A549 (cell line): ENCODE measurements around the gene IFT74. TPM values are rescaled to one million over a fixed set of nuclear protein-coding genes. Genes with fewer than 3 reads are reported as not detected.

Experiments used
- ATAC-seq, 2 experiments: fragments of 200-7000 bp in 1 of 2; fragments of >200 bp in 1 of 2; cut with Nextera tagmentation in 1 of 2; cut with Tn5 transposase in 1 of 2; 3 replicates each; pipeline versions ENCODE4 v1.8.0 to v1.9.1; 2018 to 2020; ENCODE audit warnings: mild to moderate bottlenecking in 1 of 2, moderate library complexity in 1 of 2
- CTCF ChIA-PET: fragments of 300-600 bp; sonication (Branson Sonifier 250); formaldehyde crosslinking; extraction: SDS; loops from one replicate; lab custom pipeline; 2021; ENCODE audit warnings: antibody characterized with exemption, inconsistent platforms; lab: Yijun Ruan, JAX
- POLR2A ChIA-PET: fragments of 350-600 bp; formaldehyde crosslinking; extraction: SDS; loops from one replicate; lab custom pipeline; 2021; ENCODE audit warnings: antibody characterized with exemption, inconsistent platforms; lab: Yijun Ruan, JAX
- DNase-seq, 2 experiments: peaks; one replicate each; pipeline versions ENCODE4 v3.0.0 to v3.0.0-alpha.2; 2011 to 2016; ENCODE audit warnings: low read depth in 1 of 2, low spot score in 1 of 2
- FAIRE-seq: peaks from 2 replicates; lab custom pipeline; 2011; peaks lifted over from hg19 to GRCh38; lab: Jason Lieb, UNC
- H3K27ac ChIP-seq, 2 experiments: fragments of >200 bp; sonication (Bioruptor Twin); formaldehyde crosslinking; 3 replicates each; pipeline ENCODE4 v1.5.1; 2016 to 2017
- H3K4me1 ChIP-seq: fragments of >200 bp; sonication (Bioruptor Twin); formaldehyde crosslinking; 3 replicates; pipeline ENCODE4 v1.6.1; 2016
- H3K4me2 ChIP-seq: fragments of >200 bp; sonication (Bioruptor Twin); formaldehyde crosslinking; 3 replicates; pipeline ENCODE4 v1.6.1; 2016
- H3K4me3 ChIP-seq: fragments of >200 bp; sonication (Bioruptor Twin); formaldehyde crosslinking; 3 replicates; pipeline ENCODE4 v1.5.1; 2016
- H3K9me3 ChIP-seq: fragments of >200 bp; sonication (Bioruptor Twin); formaldehyde crosslinking; 3 replicates; pipeline ENCODE4 v1.6.1; 2016
- BHLHE40 ChIP-seq: IDR thresholded peaks from 2 replicates; pipeline ENCODE4 v1.6.1; 2012; ENCODE audit warnings: low read depth, low read length, inconsistent platforms
- CBX2 ChIP-seq: fragments of 200-600 bp; sonication (generic); IDR thresholded peaks from 2 replicates; pipeline ENCODE4 v1.6.1; 2016; ENCODE audit warnings: low read depth, mild to moderate bottlenecking, borderline replicate concordance
- CHD2 ChIP-seq: fragments of 150-350 bp; IDR thresholded peaks from 2 replicates; pipeline ENCODE4 v1.6.1; 2014; ENCODE audit warnings: low read length; ENCODE audit not compliant: partially characterized antibody
- EHF ChIP-seq: fragments of 250-450 bp; sonication (Bioruptor Pico); IDR thresholded peaks from 2 replicates; pipeline ENCODE4 v1.5.0; 2020; ENCODE audit warnings: mild to moderate bottlenecking
- EHMT2 ChIP-seq: fragments of 200-600 bp; sonication (generic); IDR thresholded peaks from 2 replicates; pipeline ENCODE4 v1.6.1; 2016; ENCODE audit warnings: antibody characterized with exemption, low read depth, mild to moderate bottlenecking, moderate library complexity
- EP300 ChIP-seq, 2 experiments: fragments of >200 bp; sonication (Bioruptor Twin); formaldehyde crosslinking; IDR thresholded peaks; 2 replicates in 1 of 2; 3 replicates in 1 of 2; pipeline ENCODE4 v1.6.1; 2016 to 2017
- GATA3 ChIP-seq: IDR thresholded peaks from 2 replicates; pipeline ENCODE4 v1.6.1; 2012; ENCODE audit warnings: borderline replicate concordance
- HOXB5 ChIP-seq: fragments of 250-450 bp; sonication (Bioruptor Pico); IDR thresholded peaks from 2 replicates; pipeline ENCODE4 v1.5.0; 2020; ENCODE audit warnings: mild to moderate bottlenecking, moderate library complexity
- JUN ChIP-seq, 2 experiments: fragments of >200 bp; sonication (Bioruptor Twin); formaldehyde crosslinking; IDR thresholded peaks; 2 replicates in 1 of 2; 3 replicates in 1 of 2; pipeline ENCODE4 v1.6.1; 2016 to 2017
- JUNB ChIP-seq: fragments of >200 bp; sonication (Bioruptor Twin); formaldehyde crosslinking; IDR thresholded peaks from 2 replicates; pipeline ENCODE4 v1.6.1; 2016
- MYC ChIP-seq: IDR thresholded peaks from 2 replicates; pipeline ENCODE4 v1.6.1; 2012; ENCODE audit warnings: mild to moderate bottlenecking, inconsistent platforms, low read length, improper control_type of control experiment, borderline replicate concordance
- NFE2L2 ChIP-seq: fragments of 150-350 bp; conservative IDR thresholded peaks from 2 replicates; pipeline ENCODE4 v1.6.1; 2014; ENCODE audit warnings: low read length
- NPAS2 ChIP-seq: fragments of 250-450 bp; sonication (Bioruptor Pico); IDR thresholded peaks from 2 replicates; pipeline ENCODE4 v1.8.0; 2022; ENCODE audit warnings: mild to moderate bottlenecking, moderate library complexity, borderline replicate concordance
- NR3C1 ChIP-seq: fragments of >200 bp; sonication (Bioruptor Twin); formaldehyde crosslinking; IDR thresholded peaks from 3 replicates; pipeline ENCODE4 v1.6.1; 2017
- RARB ChIP-seq: fragments of 250-450 bp; sonication (Bioruptor Pico); IDR thresholded peaks from 2 replicates; pipeline ENCODE4 v1.8.0; 2021; ENCODE audit warnings: mild to moderate bottlenecking, moderate library complexity
- RCOR1 ChIP-seq: fragments of 150-350 bp; IDR thresholded peaks from 2 replicates; pipeline ENCODE4 v1.6.1; 2014; ENCODE audit warnings: antibody characterized with exemption, low read length, low read depth
- SMC3 ChIP-seq: fragments of >200 bp; sonication (Bioruptor Twin); formaldehyde crosslinking; IDR thresholded peaks from 3 replicates; pipeline ENCODE4 v1.6.1; 2018; ENCODE audit warnings: inconsistent platforms
- SREBF2 ChIP-seq: fragments of 450-650 bp; IDR thresholded peaks from 2 replicates; pipeline ENCODE4 v1.6.1; 2014; ENCODE audit warnings: mild to moderate bottlenecking, moderate library complexity
- TFCP2L1 ChIP-seq: fragments of 250-450 bp; sonication (Bioruptor Pico); IDR thresholded peaks from 2 replicates; pipeline ENCODE4 v1.5.0; 2021; ENCODE audit warnings: mild to moderate bottlenecking
- TP53 ChIP-seq: fragments of 250-450 bp; sonication (Bioruptor Pico); IDR thresholded peaks from 2 replicates; pipeline ENCODE4 v1.5.0; 2021; ENCODE audit warnings: mild to moderate bottlenecking, moderate library complexity
- ZC3H11A ChIP-seq: fragments of 450-650 bp; IDR thresholded peaks from 2 replicates; pipeline ENCODE4 v1.6.1; 2014; ENCODE audit warnings: antibody characterized with exemption, mild to moderate bottlenecking
- ZFP36 ChIP-seq: fragments of 450-650 bp; IDR thresholded peaks from 2 replicates; pipeline ENCODE4 v1.6.1; 2014; ENCODE audit warnings: borderline replicate concordance; ENCODE audit not compliant: partially characterized antibody
- WGBS: methylation state at CpG from one replicate; pipeline ENCODE4 v1.1.6; 2017; ENCODE audit errors: missing lambda C conversion rate; 5-methylcytosine and 5-hydroxymethylcytosine counted together
- polyA plus RNA-seq, 4 experiments: library from polyadenylated mRNA; depleted of rRNA in 3 of 4; stranded (reverse); fragments of >200 nt; fragmentation: RNase III in 1 of 4; extraction: RNeasy Plus Mini Kit Qiagen cat#74134 plus additional on column Dnase treatment in 1 of 4; gene quantifications; 2 replicates in 3 of 4; 3 replicates in 1 of 4; pipeline ENCODE4 v1.2.3, GENCODE V29; 2011 to 2017
- TF ChIP-seq, protein P1 (sequence below): fragments of 250-450 bp; sonication (Bioruptor Pico); IDR thresholded peaks from 2 replicates; pipeline ENCODE4 v1.5.0; 2020; ENCODE audit warnings: low read depth, mild to moderate bottlenecking, moderate library complexity
- TF ChIP-seq, protein P2 (sequence below): IDR thresholded peaks from 2 replicates; pipeline ENCODE4 v1.6.1; 2012
- TF ChIP-seq, protein P3 (sequence below): IDR thresholded peaks from 2 replicates; pipeline ENCODE4 v1.6.1; 2012
- TF ChIP-seq, protein P4 (sequence below): fragments of 450-650 bp; IDR thresholded peaks from 2 replicates; pipeline ENCODE4 v1.6.1; 2014; ENCODE audit warnings: antibody characterized with exemption
- TF ChIP-seq, protein P5 (sequence below): fragments of 250-450 bp; sonication (Bioruptor Pico); IDR thresholded peaks from 2 replicates; pipeline ENCODE4 v1.5.0; 2021; ENCODE audit warnings: mild to moderate bottlenecking, moderate library complexity, borderline replicate concordance
- TF ChIP-seq, protein P6 (sequence below): IDR thresholded peaks from 2 replicates; pipeline ENCODE4 v1.6.1; 2012; ENCODE audit warnings: low read depth, borderline replicate concordance
- TF ChIP-seq, protein P7 (sequence below): fragments of >200 bp; sonication (Bioruptor Twin); formaldehyde crosslinking; IDR thresholded peaks from 3 replicates; pipeline ENCODE4 v1.6.1; 2016

The IFT74 gene
- polyA plus RNA-seq, 2 of the 4 experiments (the other 2 are of a cell fraction) = 16.1 to 26.3 TPM

DNA sequence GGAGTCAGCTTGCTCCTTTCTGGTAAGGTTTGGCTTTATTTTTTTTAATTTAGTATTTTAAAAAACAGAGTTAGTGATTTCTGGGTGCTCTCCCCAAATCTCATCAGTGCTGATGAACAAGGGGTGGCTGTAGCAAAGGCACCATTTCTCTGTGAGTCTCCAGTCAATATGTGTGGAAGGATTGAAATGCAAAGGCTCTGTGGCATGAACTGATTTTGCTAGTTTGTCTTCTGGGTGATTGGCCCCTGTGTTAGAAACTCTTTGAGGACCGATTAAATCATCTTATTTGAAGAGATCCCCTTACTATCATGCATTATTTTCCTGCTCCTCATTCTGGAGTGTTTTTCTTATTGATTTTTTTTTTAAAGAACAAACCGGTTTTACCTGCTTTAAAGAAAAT is 153.4 kb downstream of the IFT74 start:
- ChIA-PET POLR2A (no interaction called here), CTCF (no interaction called here)
- no peak for ATAC-seq
- no peak overlapping the region for H3K4me3 ChIP-seq
- DNase-seq = no peak
- TF ChIP-seq RCOR1 (no peak), EHMT2 (no peak), SMC3 (no peak), EHF (CRISPR knock-in tag) (no peak), HOXB5 (CRISPR knock-in tag) (no peak), SREBF2 (no peak), NFE2L2 (no peak), MYC (no peak), NR3C1 (no peak), GATA3 (no peak), RARB (CRISPR knock-in tag) (no peak)
- TF ChIP-seq, protein P1, sequence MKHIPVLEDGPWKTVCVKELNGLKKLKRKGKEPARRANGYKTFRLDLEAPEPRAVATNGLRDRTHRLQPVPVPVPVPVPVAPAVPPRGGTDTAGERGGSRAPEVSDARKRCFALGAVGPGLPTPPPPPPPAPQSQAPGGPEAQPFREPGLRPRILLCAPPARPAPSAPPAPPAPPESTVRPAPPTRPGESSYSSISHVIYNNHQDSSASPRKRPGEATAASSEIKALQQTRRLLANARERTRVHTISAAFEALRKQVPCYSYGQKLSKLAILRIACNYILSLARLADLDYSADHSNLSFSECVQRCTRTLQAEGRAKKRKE (CRISPR knock-in tag) = no peak
- TF ChIP-seq, protein P2, sequence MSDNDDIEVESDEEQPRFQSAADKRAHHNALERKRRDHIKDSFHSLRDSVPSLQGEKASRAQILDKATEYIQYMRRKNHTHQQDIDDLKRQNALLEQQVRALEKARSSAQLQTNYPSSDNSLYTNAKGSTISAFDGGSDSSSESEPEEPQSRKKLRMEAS = no peak
- TF ChIP-seq, protein P3, sequence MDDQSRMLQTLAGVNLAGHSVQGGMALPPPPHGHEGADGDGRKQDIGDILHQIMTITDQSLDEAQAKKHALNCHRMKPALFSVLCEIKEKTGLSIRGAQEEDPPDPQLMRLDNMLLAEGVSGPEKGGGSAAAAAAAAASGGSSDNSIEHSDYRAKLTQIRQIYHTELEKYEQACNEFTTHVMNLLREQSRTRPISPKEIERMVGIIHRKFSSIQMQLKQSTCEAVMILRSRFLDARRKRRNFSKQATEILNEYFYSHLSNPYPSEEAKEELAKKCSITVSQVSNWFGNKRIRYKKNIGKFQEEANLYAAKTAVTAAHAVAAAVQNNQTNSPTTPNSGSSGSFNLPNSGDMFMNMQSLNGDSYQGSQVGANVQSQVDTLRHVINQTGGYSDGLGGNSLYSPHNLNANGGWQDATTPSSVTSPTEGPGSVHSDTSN = no peak
- H3K27ac ChIP-seq = no peak overlapping the region
- FAIRE-seq = no peak
- no peaks in the 10 kb centered on the region for H3K9me3 ChIP-seq
- 24% methylated on average over 2 of the region's 2 CpGs for whole genome bisulfite sequencing
- H3K4me2 ChIP-seq = no peak overlapping the region
- H3K4me1 ChIP-seq = no peaks in the 10 kb centered on the region

DNA sequence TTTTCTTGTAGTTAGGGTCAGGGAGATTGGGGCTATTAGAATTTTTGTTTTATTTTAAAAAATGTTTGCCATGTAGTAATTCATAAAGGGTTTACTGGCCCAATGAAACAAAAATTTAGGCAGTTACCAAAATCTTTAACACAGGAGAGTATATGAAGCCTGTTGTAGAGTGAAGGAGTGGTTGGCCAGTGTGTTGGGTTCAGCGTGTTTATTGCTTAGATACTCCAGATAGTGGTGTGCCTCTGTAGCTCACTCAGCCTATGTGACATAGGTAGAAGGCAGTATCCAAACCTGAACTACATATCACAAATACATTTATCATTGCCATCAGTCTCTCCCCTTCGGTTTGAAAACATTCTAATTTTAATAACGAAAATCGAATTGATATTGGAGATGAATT is 154.0 kb downstream of the IFT74 start:
- DNase-seq (no peak), FAIRE-seq (no peak), ATAC-seq (no peak)
- no peak overlapping the region for H3K27ac ChIP-seq
- no peak overlapping the region for H3K4me3 ChIP-seq
- H3K9me3 ChIP-seq = no peaks in the 10 kb centered on the region
- TF ChIP-seq BHLHE40 (no peak), EP300 (IDR thresholded peaks at IDR 0.05) (no peak), JUN (IDR thresholded peaks at IDR 0.05) (no peak), TP53 (CRISPR knock-in tag) (no peak), JUNB (no peak), CBX2 (no peak), ZFP36 (no peak), NPAS2 (CRISPR knock-in tag) (no peak), ZC3H11A (no peak), CHD2 (no peak), SREBF2 (no peak), TFCP2L1 (CRISPR knock-in tag) (no peak)
- TF ChIP-seq, protein P4, sequence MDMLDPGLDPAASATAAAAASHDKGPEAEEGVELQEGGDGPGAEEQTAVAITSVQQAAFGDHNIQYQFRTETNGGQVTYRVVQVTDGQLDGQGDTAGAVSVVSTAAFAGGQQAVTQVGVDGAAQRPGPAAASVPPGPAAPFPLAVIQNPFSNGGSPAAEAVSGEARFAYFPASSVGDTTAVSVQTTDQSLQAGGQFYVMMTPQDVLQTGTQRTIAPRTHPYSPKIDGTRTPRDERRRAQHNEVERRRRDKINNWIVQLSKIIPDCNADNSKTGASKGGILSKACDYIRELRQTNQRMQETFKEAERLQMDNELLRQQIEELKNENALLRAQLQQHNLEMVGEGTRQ = no peak
- TF ChIP-seq, protein P5, sequence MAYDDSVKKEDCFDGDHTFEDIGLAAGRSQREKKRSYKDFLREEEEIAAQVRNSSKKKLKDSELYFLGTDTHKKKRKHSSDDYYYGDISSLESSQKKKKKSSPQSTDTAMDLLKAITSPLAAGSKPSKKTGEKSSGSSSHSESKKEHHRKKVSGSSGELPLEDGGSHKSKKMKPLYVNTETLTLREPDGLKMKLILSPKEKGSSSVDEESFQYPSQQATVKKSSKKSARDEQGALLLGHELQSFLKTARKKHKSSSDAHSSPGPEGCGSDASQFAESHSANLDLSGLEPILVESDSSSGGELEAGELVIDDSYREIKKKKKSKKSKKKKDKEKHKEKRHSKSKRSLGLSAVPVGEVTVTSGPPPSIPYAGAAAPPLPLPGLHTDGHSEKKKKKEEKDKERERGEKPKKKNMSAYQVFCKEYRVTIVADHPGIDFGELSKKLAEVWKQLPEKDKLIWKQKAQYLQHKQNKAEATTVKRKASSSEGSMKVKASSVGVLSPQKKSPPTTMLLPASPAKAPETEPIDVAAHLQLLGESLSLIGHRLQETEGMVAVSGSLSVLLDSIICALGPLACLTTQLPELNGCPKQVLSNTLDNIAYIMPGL = no peak
- TF ChIP-seq, protein P6, sequence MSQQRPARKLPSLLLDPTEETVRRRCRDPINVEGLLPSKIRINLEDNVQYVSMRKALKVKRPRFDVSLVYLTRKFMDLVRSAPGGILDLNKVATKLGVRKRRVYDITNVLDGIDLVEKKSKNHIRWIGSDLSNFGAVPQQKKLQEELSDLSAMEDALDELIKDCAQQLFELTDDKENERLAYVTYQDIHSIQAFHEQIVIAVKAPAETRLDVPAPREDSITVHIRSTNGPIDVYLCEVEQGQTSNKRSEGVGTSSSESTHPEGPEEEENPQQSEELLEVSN = no peak
- TF ChIP-seq, protein P1 (CRISPR knock-in tag) = no peak
- TF ChIP-seq, protein P7, sequence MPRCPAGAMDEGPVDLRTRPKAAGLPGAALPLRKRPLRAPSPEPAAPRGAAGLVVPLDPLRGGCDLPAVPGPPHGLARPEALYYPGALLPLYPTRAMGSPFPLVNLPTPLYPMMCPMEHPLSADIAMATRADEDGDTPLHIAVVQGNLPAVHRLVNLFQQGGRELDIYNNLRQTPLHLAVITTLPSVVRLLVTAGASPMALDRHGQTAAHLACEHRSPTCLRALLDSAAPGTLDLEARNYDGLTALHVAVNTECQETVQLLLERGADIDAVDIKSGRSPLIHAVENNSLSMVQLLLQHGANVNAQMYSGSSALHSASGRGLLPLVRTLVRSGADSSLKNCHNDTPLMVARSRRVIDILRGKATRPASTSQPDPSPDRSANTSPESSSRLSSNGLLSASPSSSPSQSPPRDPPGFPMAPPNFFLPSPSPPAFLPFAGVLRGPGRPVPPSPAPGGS = no peak
- 34% methylated on average over 4 of the region's 4 CpGs for WGBS
- no peaks in the 10 kb centered on the region for H3K4me1 ChIP-seq
- ChIA-PET CTCF (no interaction called here), POLR2A (no interaction called here)
- H3K4me2 ChIP-seq = no peak overlapping the region
